K562 (cell line): Measurements from ENCODE around the gene IL1RL1. TPM values are rescaled to one million over a fixed set of nuclear protein-coding genes. Genes with fewer than 3 reads are reported as not detected.

Experiments used
- CHD2 ChIP-seq: IDR thresholded peaks from 2 replicates; pipeline ENCODE4 v1.6.1; 2011; ENCODE audit warnings: low read depth, low read length
- DACH1 ChIP-seq: fragments of 450-650 bp; IDR thresholded peaks from 2 replicates; pipeline ENCODE4 v1.6.1; 2018; ENCODE audit not compliant: partially characterized antibody
- E2F6 ChIP-seq, 2 experiments: IDR thresholded peaks; 2 replicates each; pipeline ENCODE4 v1.6.1; 2011; ENCODE audit warnings: borderline replicate concordance in 1 of 2, control low read depth in 1 of 2, low read depth in 1 of 2, low read length in 1 of 2, mild to moderate bottlenecking in 1 of 2, mixed read lengths in 1 of 2, moderate library complexity in 1 of 2; ENCODE audit not compliant: insufficient read depth in 1 of 2, insufficient read length in 1 of 2, poor library complexity in 1 of 2, severe bottlenecking in 1 of 2; ENCODE audit errors: extremely low read depth in 1 of 2
- KDM4B ChIP-seq, 2 experiments: fragments of 450-650 bp in 1 of 2; sonication (generic) in 1 of 2; IDR thresholded peaks; 2 replicates each; pipeline ENCODE4 v1.6.1; 2016 to 2017; ENCODE audit warnings: borderline replicate concordance in 2 of 2, antibody characterized with exemption in 1 of 2, low read depth in 1 of 2, mild to moderate bottlenecking in 1 of 2
- LARP7 ChIP-seq: fragments of 450-650 bp; IDR thresholded peaks from 2 replicates; pipeline ENCODE4 v1.6.1; 2016
- MAFG ChIP-seq: fragments of 450-650 bp; conservative IDR thresholded peaks from 2 replicates; pipeline ENCODE4 v1.6.1; 2016; ENCODE audit warnings: missing genetic modification characterization, missing compliant biosample characterization
- NFXL1 ChIP-seq: fragments of 450-650 bp; formaldehyde crosslinking; IDR thresholded peaks from 2 replicates; pipeline ENCODE4 v1.4.0; 2021; ENCODE audit warnings: mild to moderate bottlenecking
- POU5F1 ChIP-seq: fragments of 150-350 bp; IDR thresholded peaks from 2 replicates; pipeline ENCODE4 v1.6.1; 2014; ENCODE audit warnings: borderline replicate concordance, low read length, low read depth, mild to moderate bottlenecking; ENCODE audit not compliant: partially characterized antibody
- REST ChIP-seq, 2 experiments: fragments of 450-650 bp; formaldehyde crosslinking in 1 of 2; IDR thresholded peaks; 2 replicates each; pipeline versions ENCODE4 v1.4.0 to v1.6.1; 2014 to 2020; ENCODE audit warnings: mild to moderate bottlenecking in 2 of 2, borderline replicate concordance in 1 of 2, low read depth in 1 of 2
- TFAM ChIP-seq: fragments of 250-450 bp; sonication (Bioruptor Pico); conservative IDR thresholded peaks from 2 replicates; pipeline ENCODE4 v1.5.0; 2021; ENCODE audit warnings: mild to moderate bottlenecking, moderate library complexity
- TRIM24 ChIP-seq, 2 experiments: fragments of 450-650 bp; IDR thresholded peaks; 2 replicates each; pipeline ENCODE4 v1.6.1; 2016
- ZBTB34 ChIP-seq: fragments of 250-450 bp; sonication (Bioruptor Pico); IDR thresholded peaks from 2 replicates; pipeline ENCODE4 v1.8.0; 2021; ENCODE audit warnings: mild to moderate bottlenecking, moderate library complexity
- ZC3H11A ChIP-seq: IDR thresholded peaks from 2 replicates; pipeline ENCODE4 v1.6.1; 2012; ENCODE audit warnings: low read depth, low read length, improper control_type of control experiment
- ZNF23 ChIP-seq: fragments of 250-450 bp; sonication (Bioruptor Pico); IDR thresholded peaks from 2 replicates; pipeline ENCODE4 v1.4.0; 2020; ENCODE audit warnings: mild to moderate bottlenecking
- ZNF551 ChIP-seq: fragments of 250-450 bp; sonication (Bioruptor Pico); IDR thresholded peaks from 2 replicates; pipeline ENCODE4 v1.5.0; 2021; ENCODE audit warnings: mild to moderate bottlenecking, moderate library complexity
- ZNF584 ChIP-seq: fragments of 200-800 bp; sonication (Bioruptor generic); IDR thresholded peaks from 2 replicates; pipeline ENCODE4 v1.6.1; 2016; ENCODE audit warnings: low read depth, mild to moderate bottlenecking, missing genetic modification characterization, missing compliant biosample characterization
- ZNF644 ChIP-seq: fragments of 200-800 bp; sonication (Bioruptor generic); IDR thresholded peaks from 2 replicates; pipeline ENCODE4 v1.6.1; 2016; ENCODE audit warnings: low read depth, missing genetic modification characterization, missing compliant biosample characterization
- polyA plus RNA-seq, 8 experiments: library from polyadenylated mRNA; depleted of rRNA in 4 of 8; stranded (reverse) in 5 of 8; unstranded in 3 of 8; fragments of >200 nt; fragmentation: Nextera tagmentation in 2 of 8; fragmentation: Illumina TruSeq in 1 of 8; extraction: Ambion mirVana in 2 of 8; extraction: Trizol in 1 of 8; gene quantifications; 2 replicates each; pipeline versions ENCODE4 v1.2.1 to v1.2.3, GENCODE V29; 2011 to 2014; ENCODE audit warnings: inconsistent platforms in 1 of 8, missing spikeins in 1 of 8
- total RNA-seq, 7 experiments: library from RNA; depleted of rRNA in 6 of 7; stranded (reverse); fragments of >200 nt in 6 of 7; fragmentation: Illumina TruSeq in 2 of 7; extraction: Trizol in 2 of 7; gene quantifications; 2 replicates each; pipeline versions ENCODE4 v1.2.1 to v1.2.3, GENCODE V29; 2011 to 2021; ENCODE audit warnings: low replicate concordance in 1 of 7

Gene IL1RL1
- total and polyA plus RNA-seq, 9 of the 15 experiments (the other 6 are each of a cell fraction or from before 2014, with no cell fraction given) = 0.06 to 3.3 (median 0.59) TPM

GRCh38 chr2:102355526-102356380, 44.4 kb downstream of the IL1RL1 start, which contains the start of gene IL18R1 (continued):
- no peak for TF ChIP-seq POU5F1
- no peak for TF ChIP-seq DACH1
- no peak for TF ChIP-seq ZNF584
- peak in 1 of 2 experiments; percentile 68 for TF ChIP-seq E2F6 (IDR thresholded peaks at IDR 0.05; ENCODE audit: borderline replicate concordance in 1 of 2, extremely low read depth in 1 of 2, insufficient read depth in 1 of 2, insufficient read length in 1 of 2, low read depth in 1 of 2, low read length in 1 of 2, poor library complexity in 1 of 2, severe bottlenecking in 1 of 2)
- TF ChIP-seq ZBTB34 (CRISPR knock-in tag) = no peak
- no peak for TF ChIP-seq TRIM24 (IDR thresholded peaks at IDR 0.05)
- TF ChIP-seq NFXL1 (CRISPR knock-in tag) = no peak
- no peak for TF ChIP-seq ZC3H11A
- no peak for TF ChIP-seq ZNF551
- TF ChIP-seq KDM4B (IDR thresholded peaks at IDR 0.05; ENCODE audit: borderline replicate concordance in 2 of 2, low read depth in 1 of 2) = peak in 1 of 2 experiments; percentile 9; a peak in 1 of 4 replicates
- peak; percentile 90 for TF ChIP-seq REST (IDR thresholded peaks at IDR 0.05; ENCODE audit: borderline replicate concordance)
- TF ChIP-seq REST (CRISPR knock-in tag; IDR thresholded peaks at IDR 0.05; ENCODE audit: low read depth) = 0 out of 2 replicates have a peak, but pooled peaks have one; percentile 68
- no peak for TF ChIP-seq MAFG (tag)
- TF ChIP-seq TFAM = no peak
- no peak for TF ChIP-seq ZNF23 (CRISPR knock-in tag)
- no peak for TF ChIP-seq LARP7
- TF ChIP-seq CHD2 = no peak
- TF ChIP-seq ZNF644 (tag) = no peak
